Measurements from ENCODE around the gene RABL6.

DNA sequence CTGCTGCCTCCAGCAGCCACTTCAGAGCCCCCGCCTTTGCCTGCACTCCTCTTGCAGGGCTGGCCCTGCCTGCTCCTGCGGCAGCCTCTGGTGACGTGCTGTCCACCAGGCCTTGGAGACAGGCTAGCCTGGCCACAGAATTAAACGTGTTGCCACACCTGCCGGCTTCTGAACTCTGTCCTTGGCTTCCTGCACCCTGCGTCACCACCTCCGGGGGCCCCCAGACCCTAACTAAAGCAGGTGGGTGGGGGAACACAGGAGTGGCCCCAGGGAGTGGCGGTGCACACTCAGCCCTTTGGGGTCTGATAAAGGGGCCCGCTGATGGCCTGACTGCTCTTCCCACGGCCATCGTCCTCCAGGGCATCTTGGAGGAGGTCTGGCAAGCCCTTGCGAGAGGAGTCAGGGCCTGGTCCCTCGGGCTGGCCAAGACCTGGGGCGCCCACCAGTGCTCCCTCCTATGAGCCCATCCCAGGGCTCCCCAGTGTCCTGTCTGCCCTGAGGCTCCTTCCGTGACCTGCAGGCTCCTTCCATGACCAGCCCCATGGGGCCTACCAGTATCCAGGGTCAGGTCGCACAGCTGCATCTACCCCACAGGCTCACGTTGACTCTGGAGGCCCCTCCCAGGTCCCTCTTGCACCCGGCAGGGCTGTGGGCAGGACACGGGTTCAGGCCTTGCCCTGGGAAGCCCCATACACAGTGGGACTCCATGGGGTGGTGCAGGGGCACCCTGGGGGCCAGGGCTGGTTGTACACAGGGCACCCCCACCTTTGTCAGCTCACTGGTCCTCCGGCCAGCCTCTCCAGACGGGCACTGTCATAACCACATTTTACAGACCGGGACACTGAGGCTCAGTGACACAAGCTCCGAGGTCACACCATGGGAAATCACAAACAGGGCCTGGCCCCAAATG lies 43.4 kb downstream of the RABL6 start:
- TF ChIP-seq, protein P1, sequence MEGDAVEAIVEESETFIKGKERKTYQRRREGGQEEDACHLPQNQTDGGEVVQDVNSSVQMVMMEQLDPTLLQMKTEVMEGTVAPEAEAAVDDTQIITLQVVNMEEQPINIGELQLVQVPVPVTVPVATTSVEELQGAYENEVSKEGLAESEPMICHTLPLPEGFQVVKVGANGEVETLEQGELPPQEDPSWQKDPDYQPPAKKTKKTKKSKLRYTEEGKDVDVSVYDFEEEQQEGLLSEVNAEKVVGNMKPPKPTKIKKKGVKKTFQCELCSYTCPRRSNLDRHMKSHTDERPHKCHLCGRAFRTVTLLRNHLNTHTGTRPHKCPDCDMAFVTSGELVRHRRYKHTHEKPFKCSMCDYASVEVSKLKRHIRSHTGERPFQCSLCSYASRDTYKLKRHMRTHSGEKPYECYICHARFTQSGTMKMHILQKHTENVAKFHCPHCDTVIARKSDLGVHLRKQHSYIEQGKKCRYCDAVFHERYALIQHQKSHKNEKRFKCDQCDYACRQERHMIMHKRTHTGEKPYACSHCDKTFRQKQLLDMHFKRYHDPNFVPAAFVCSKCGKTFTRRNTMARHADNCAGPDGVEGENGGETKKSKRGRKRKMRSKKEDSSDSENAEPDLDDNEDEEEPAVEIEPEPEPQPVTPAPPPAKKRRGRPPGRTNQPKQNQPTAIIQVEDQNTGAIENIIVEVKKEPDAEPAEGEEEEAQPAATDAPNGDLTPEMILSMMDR (IDR thresholded peaks at IDR 0.05): no peak
- TF ChIP-seq POLR2A (IDR thresholded peaks at IDR 0.05): no peak

Measured in body of pancreas (tissue), 4 donors.